Lower leg skin (tissue), 3 donors: ENCODE data around the gene TXNL4A.

Experiments used
- CTCF ChIP-seq, 3 donors: fragments of 450-650 bp; IDR thresholded peaks; one replicate each; pipeline ENCODE4 v1.5.1; 2016; ENCODE audit warnings: antibody characterized with exemption in 3 of 3, mild to moderate bottlenecking in 3 of 3, moderate library complexity in 2 of 3
- POLR2A ChIP-seq, 2 donors: fragments of 450-650 bp; IDR thresholded peaks; one replicate each; pipeline ENCODE4 v1.6.1; 2016 to 2017; ENCODE audit warnings: antibody characterized with exemption in 2 of 2, mild to moderate bottlenecking in 1 of 2, moderate library complexity in 1 of 2

GRCh38 chr18:79988071-79988450, 302 bp downstream of the TXNL4A start:
- TF ChIP-seq CTCF (IDR thresholded peaks at IDR 0.05) (no peak), POLR2A (IDR thresholded peaks at IDR 0.05) (no peak)
